Upper lobe of left lung (tissue), 6 donors: ENCODE data around the gene GCNA. TPM values are rescaled to one million over a fixed set of nuclear protein-coding genes. Genes with fewer than 3 reads are reported as not detected.
A peak's percentile ranks its signal among the peaks of the same experiment; 100 is the strongest.

ENCODE experiments used
- ATAC-seq, 2 donors: fragments of 200-7000 bp; cut with Tn5 transposase; one replicate each; pipeline ENCODE4 v1.9.1; 2022; ENCODE audit warnings: mild to moderate bottlenecking in 2 of 2, moderate library complexity in 2 of 2; ENCODE audit not compliant: low FRiP score in 2 of 2
- DNase-seq, 2 donors: peaks; one replicate each; pipeline ENCODE4 v3.0.0-alpha.2; 2019 to 2020
- H3K27ac ChIP-seq, 4 donors: fragments of 200-600 bp; sonication (generic); one replicate each; pipeline ENCODE4 v1.5.1; 2016 to 2019
- H3K27me3 ChIP-seq, 4 donors: fragments of 200-600 bp; sonication (generic); one replicate each; pipeline ENCODE4 v1.5.1; 2017 to 2019
- H3K36me3 ChIP-seq, 4 donors: fragments of 200-600 bp; sonication (generic); one replicate each; pipeline ENCODE4 v1.5.1; 2016 to 2019
- H3K4me1 ChIP-seq, 4 donors: fragments of 200-600 bp; sonication (generic); one replicate each; pipeline ENCODE4 v1.5.1; 2018 to 2019
- H3K4me3 ChIP-seq, 4 donors: fragments of 200-600 bp; sonication (generic); one replicate each; pipeline ENCODE4 v1.5.1; 2017 to 2019; ENCODE audit warnings: mild to moderate bottlenecking in 2 of 4, moderate library complexity in 1 of 4
- H3K9me3 ChIP-seq, 4 donors: fragments of 200-600 bp; sonication (generic); one replicate each; pipeline ENCODE4 v1.5.1; 2018 to 2019
- CTCF ChIP-seq, 6 experiments: fragments of 450-650 bp in 4 of 6; fragments of 200-600 bp in 2 of 6; sonication (generic) in 2 of 6; IDR thresholded peaks; one replicate each; pipeline ENCODE4 v1.5.1; 2016 to 2019; ENCODE audit warnings: antibody characterized with exemption in 6 of 6
- EP300 ChIP-seq, 4 donors: sonication (generic); formaldehyde crosslinking; IDR thresholded peaks; one replicate each; pipeline ENCODE4 v1.5.1; 2017; ENCODE audit warnings: antibody characterized with exemption in 4 of 4, control low read depth in 2 of 4
- POLR2A ChIP-seq, 4 donors: fragments of 450-650 bp; IDR thresholded peaks; one replicate each; pipeline ENCODE4 v1.5.1; 2016 to 2017; ENCODE audit warnings: antibody characterized with exemption in 4 of 4, mild to moderate bottlenecking in 2 of 4
- POLR2AphosphoS5 ChIP-seq, 2 donors: sonication (generic); formaldehyde crosslinking; IDR thresholded peaks; one replicate each; pipeline ENCODE4 v1.5.1; 2017; ENCODE audit warnings: antibody characterized with exemption in 2 of 2
- WGBS, 2 donors: methylation state at CpG; one replicate each; pipeline ENCODE4 v1.1.5; 2017 to 2018; 5-methylcytosine and 5-hydroxymethylcytosine counted together
- total RNA-seq, 6 donors: library from RNA; depleted of rRNA in 4 of 6; stranded (reverse); fragments of >200 nt in 4 of 6; gene quantifications; one replicate each; pipeline versions ENCODE4 v1.1.0 to v1.2.1, GENCODE V29; 2016 to 2021
- donor health status: DM: no; HTN: no; CAD: no; lungs with moderate emphysema.
- donor health status: DM: no; HTN: yes; CAD: no; lungs with severe emphysema.

Gene GCNA
- total RNA-seq, 6 donors from 2014 or later: 1.1 to 7.3 (median 2.9) TPM

GRCh38 chrX:71540801-71541200 lies 37.4 kb upstream of the GCNA start:
- H3K27ac ChIP-seq: peak overlapping the region in 1 of 4 donors; percentile 42
- 48 to 54% methylated on average over 3 of the region's 3 CpGs for WGBS, 2 donors
- H3K27me3 ChIP-seq: no peaks in the 10 kb centered on the region
- H3K4me3 ChIP-seq: no peak overlapping the region
- H3K36me3 ChIP-seq: peaks cover 0 to 13% (median 0%) of the 10 kb centered on the region in 4 donors
- ATAC-seq (no peak), DNase-seq (no peak)
- H3K4me1 ChIP-seq: peaks cover 28 to 52% (median 33%) of the 10 kb centered on the region in 4 donors
- no peaks in the 10 kb centered on the region for H3K9me3 ChIP-seq
- TF ChIP-seq CTCF (IDR thresholded peaks at IDR 0.05) (no peak), POLR2A (IDR thresholded peaks at IDR 0.05) (no peak), POLR2AphosphoS5 (IDR thresholded peaks at IDR 0.05) (no peak), EP300 (IDR thresholded peaks at IDR 0.05) (no peak)

GRCh38 chrX:71541210-71542022 lies 36.8 kb upstream of the GCNA start:
- Histone ChIP-seq H3K4me3 (no peak overlapping the region), H3K9me3 (no peaks in the 10 kb centered on the region), H3K36me3 (peaks cover 0 to 19% (median 2%) of the 10 kb centered on the region in 4 donors), H3K27ac (peak overlapping the region in 3 of 4 donors; percentile 18 to 42 (median 42)), H3K27me3 (no peaks in the 10 kb centered on the region), H3K4me1 (peaks cover 28 to 52% (median 33%) of the 10 kb centered on the region in 4 donors)
- ATAC-seq: peak in 1 of 2 donors; percentile 44
- no peak for DNase-seq
- 20 to 38% methylated on average over 8 of the region's 8 CpGs for WGBS, 2 donors
- no peak for TF ChIP-seq POLR2AphosphoS5 (IDR thresholded peaks at IDR 0.05)
- no peak for TF ChIP-seq EP300 (IDR thresholded peaks at IDR 0.05)
- no peak for TF ChIP-seq CTCF (IDR thresholded peaks at IDR 0.05)
- no peak for TF ChIP-seq POLR2A (IDR thresholded peaks at IDR 0.05)

- H3K4me1 ChIP-seq: peaks cover 28 to 51% (median 31%) of the 10 kb centered on the region in 4 donors
- ATAC-seq (no peak), DNase-seq (no peak)
- TF ChIP-seq CTCF (IDR thresholded peaks at IDR 0.05): no peak
- no peak for TF ChIP-seq POLR2AphosphoS5 (IDR thresholded peaks at IDR 0.05)
- no peak for TF ChIP-seq EP300 (IDR thresholded peaks at IDR 0.05)
- no peak for TF ChIP-seq POLR2A (IDR thresholded peaks at IDR 0.05)
- peaks cover 0 to 29% (median 6%) of the 10 kb centered on the region in 4 donors for H3K36me3 ChIP-seq
- peak overlapping the region in 2 of 4 donors; percentile 5 to 37 for H3K27ac ChIP-seq
- no peaks in the 10 kb centered on the region for H3K9me3 ChIP-seq
- H3K27me3 ChIP-seq: no peaks in the 10 kb centered on the region
- WGBS, 2 donors: 63 to 65% methylated on average over 1 of the region's 1 CpG
- no peak overlapping the region for H3K4me3 ChIP-seq
These were observed 35.8 kb upstream of the GCNA start for GRCh38 chrX:71542411-71542810.

- H3K4me1 ChIP-seq: peaks cover 25 to 47% (median 29%) of the 10 kb centered on the region in 4 donors
- H3K4me3 ChIP-seq: no peak overlapping the region
- no peak for ATAC-seq
- peak overlapping the region in 1 of 4 donors; percentile 37 for H3K27ac ChIP-seq
- TF ChIP-seq POLR2A (IDR thresholded peaks at IDR 0.05) (no peak), EP300 (IDR thresholded peaks at IDR 0.05) (no peak), POLR2AphosphoS5 (IDR thresholded peaks at IDR 0.05) (no peak)
- peaks cover 0 to 29% (median 8%) of the 10 kb centered on the region in 4 donors for H3K36me3 ChIP-seq
- no peaks in the 10 kb centered on the region for H3K27me3 ChIP-seq
- no peak for DNase-seq
- no peaks in the 10 kb centered on the region for H3K9me3 ChIP-seq
- WGBS, 2 donors: 80 to 100% methylated on average over 1 to 2 of the region's 2 CpGs
These were observed 35.4 kb upstream of the GCNA start for GRCh38 chrX:71542825-71543224.

GRCh38 chrX:71543316-71543715 lies 34.9 kb upstream of the GCNA start:
- no peak for TF ChIP-seq CTCF (IDR thresholded peaks at IDR 0.05)
- no peak for TF ChIP-seq POLR2A (IDR thresholded peaks at IDR 0.05)
- no peak for TF ChIP-seq EP300 (IDR thresholded peaks at IDR 0.05)
- no peak for TF ChIP-seq POLR2AphosphoS5 (IDR thresholded peaks at IDR 0.05)
- no peaks in the 10 kb centered on the region for H3K27me3 ChIP-seq
- ATAC-seq (peak in 1 of 2 donors; percentile 53), DNase-seq (no peak)
- H3K4me3 ChIP-seq: no peak overlapping the region
- peaks cover 0 to 31% (median 11%) of the 10 kb centered on the region in 4 donors for H3K36me3 ChIP-seq
- H3K9me3 ChIP-seq: no peaks in the 10 kb centered on the region
- 38 to 41% methylated on average over 2 of the region's 2 CpGs for WGBS, 2 donors
- H3K4me1 ChIP-seq: peaks cover 22 to 43% (median 27%) of the 10 kb centered on the region in 4 donors
- peak overlapping the region in 1 of 4 donors; percentile 37 for H3K27ac ChIP-seq
